ENCODE measurements around the gene H1-8.
"Not testable (repeated sequence)": the region's sequence is repeated elsewhere in the genome, so short reads cannot be mapped to it uniquely, and the experiment has no call there.

- not testable (repeated sequence) for TF ChIP-seq CTCF (IDR thresholded peaks at IDR 0.05; ENCODE audit: insufficient read depth, low read length, poor library complexity, severe bottlenecking); EZH2phosphoT487 (conservative IDR thresholded peaks at IDR 0.05; ENCODE audit: low read length)
Measured at GRCh38 chr3:129545951-129546350, 3.0 kb downstream of the H1-8 start.

Data from SU-DHL-6 (cell line).